ENCODE data around the gene CCDC40.
"Not testable (repeated sequence)": the region's sequence is repeated elsewhere in the genome, so short reads cannot be mapped to it uniquely, and the experiment has no call there.

CCDC40 gene

DNA sequence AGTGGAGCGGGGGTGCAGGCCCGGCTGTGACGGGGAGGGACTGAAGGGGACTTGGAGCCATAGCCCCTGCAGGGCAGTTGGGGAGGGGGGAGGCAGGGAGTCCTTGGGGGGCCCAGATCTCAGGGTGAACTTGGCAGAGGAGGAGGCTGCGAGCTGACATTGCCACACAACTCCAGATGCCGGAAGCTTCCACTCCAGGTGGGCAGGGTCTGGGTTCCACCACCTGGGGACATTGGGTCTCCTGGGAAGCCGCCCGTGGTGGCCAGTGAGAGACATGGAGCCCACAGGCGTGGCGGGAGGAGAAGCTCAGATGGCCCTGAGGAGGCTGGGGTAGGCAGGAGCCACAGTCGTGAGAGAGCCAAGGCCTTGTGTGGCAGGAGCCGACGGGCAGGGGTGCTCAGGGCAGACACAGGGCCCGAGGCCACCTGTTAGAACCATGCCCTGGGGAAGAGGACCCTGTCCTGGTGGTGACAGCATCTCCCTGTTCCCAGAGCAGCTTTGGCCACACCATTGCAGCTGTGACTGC lies 46.8 kb downstream of the CCDC40 start:
- no peak for DNase-seq (ENCODE audit: low read depth in 2 of 2)

DNA sequence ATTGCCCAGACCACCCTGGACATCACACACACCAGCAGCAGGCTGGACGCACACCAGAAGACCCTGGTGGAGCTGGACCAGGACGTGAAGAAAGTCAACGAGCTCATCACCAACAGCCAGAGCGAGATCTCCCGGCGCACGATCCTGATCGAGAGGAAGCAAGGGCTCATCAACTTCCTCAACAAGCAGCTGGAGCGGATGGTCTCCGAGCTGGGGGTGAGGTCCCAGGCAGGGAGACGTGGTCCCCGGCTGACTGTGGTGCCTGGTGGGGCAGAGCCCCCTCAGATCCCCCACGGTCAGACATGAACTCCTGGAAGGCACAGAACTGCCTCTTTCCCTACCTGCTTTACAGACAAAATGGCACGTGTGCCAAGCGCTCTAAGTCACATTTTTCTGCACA lies 48.3 kb downstream of the CCDC40 start:
- DNase-seq (ENCODE audit: low read depth in 2 of 2): no peak

DNA sequence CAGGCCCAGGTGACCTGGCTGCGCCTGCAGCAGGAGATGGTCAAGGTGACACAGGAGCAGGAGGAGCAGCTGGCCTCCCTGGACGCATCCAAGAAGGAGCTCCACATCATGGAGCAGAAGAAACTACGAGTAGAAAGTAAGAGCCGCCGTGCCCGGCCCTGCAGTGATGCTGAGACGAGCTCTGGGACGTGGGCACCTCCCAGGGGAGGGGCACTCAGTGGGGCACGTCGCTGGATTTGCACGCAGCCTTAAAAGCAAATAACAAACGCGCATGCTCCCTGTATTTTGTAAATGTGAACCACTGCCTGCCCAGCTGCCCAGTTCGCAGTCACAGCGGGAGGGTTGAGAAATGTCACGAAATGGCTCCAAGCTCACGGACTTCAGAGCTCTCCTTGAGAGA lies 49.6 kb downstream of the CCDC40 start:
- no peak for DNase-seq (ENCODE audit: low read depth in 2 of 2)

DNA sequence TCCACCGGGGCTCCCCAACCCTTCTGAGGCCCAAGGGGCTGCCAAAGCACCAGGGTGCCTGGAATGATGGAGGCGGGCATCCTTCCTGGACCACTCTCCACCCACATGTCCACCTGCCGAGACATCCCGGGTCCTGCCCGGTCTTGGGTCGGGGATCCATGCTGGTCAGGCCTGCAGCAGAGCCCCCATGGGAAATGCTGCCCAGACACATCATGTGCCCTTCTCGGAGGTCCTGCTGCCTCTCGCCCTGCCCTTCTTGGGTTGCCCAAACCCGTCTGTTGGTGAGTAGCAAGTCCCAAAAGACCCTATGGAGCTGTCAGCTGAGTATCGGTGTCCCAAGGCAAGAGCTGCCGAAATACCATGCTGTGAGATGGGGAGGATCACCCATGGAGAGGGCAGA lies 50.2 kb downstream of the CCDC40 start:
- no peak for DNase-seq (ENCODE audit: low read depth in 2 of 2)

DNA sequence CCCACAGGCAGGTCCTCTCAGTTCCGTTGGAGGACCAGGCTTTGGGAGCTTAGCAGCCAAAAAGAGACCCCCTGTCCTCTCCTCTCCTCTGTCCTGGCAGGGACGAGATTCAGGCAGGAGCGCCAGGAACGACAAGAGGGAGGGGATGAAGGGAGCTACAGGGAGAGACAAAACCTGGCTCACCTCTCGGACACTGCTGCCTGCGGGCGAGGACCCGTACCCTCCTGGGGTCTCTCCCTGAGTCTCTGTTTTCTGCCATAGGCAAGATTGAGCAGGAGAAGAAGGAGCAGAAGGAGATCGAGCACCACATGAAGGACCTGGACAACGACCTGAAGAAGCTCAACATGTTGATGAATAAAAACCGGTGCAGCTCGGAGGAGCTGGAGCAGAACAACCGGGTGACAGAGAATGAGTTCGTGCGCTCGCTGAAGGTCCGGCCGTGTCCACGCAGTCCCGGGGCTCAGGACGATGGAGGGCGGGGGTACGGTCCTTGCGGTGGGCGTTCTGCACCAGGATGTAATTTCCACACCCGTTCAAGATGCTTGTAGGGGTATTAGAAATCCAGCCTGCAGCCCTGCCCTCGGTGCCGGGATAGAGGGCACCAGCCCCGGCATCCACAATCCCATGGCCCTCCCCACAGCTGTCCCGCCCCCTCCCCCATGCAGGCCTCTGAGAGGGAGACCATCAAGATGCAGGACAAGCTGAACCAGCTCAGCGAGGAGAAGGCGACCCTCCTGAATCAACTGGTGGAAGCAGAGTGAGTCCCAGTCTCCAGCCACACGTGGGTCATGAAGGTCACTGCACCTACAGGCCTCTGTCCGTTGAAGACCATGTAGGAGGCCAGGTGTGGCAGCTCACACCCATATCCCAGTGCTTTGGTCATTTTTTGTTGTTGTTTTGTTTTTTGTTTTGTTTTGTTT lies 51.2 kb downstream of the CCDC40 start:
- no peak for DNase-seq (ENCODE audit: low read depth in 2 of 2)

DNA sequence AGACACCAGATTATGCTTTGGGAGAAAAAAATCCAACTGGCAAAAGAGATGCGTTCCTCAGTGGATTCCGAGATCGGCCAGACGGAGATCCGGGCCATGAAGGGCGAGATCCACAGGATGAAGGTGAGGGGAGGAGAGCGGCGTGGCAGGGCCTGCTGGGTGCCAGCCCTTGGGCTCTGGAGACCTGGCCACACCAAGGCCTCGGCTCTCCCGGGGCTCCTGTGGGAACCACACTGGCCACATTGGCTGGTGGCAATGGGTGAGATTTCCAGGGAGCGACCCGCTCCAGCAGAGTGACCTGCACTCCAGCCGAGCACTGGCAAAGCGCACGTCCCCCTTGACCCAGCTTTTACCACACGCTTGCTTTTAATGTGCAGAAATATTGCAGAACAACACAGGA lies 53.3 kb downstream of the CCDC40 start:
- no peak for DNase-seq (ENCODE audit: low read depth in 2 of 2)

DNA sequence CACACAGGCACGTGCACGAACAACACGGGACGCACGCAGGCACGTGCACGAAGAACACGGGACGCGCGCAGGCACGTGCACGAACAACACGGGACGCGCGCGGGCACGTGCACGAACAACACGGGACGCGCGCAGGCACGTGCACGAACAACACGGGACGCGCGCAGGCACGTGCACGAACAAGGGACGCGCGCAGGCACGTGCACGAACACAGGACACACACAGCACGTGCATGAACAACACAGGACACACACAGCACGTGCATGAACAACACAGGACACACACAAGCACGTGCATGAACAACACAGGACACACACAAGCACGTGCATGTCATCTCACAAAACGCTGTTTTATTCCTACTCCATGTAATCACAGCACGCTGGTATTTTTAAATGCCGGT lies 53.7 kb downstream of the CCDC40 start:
- not testable (repeated sequence) for DNase-seq (ENCODE audit: low read depth in 2 of 2)

DNA sequence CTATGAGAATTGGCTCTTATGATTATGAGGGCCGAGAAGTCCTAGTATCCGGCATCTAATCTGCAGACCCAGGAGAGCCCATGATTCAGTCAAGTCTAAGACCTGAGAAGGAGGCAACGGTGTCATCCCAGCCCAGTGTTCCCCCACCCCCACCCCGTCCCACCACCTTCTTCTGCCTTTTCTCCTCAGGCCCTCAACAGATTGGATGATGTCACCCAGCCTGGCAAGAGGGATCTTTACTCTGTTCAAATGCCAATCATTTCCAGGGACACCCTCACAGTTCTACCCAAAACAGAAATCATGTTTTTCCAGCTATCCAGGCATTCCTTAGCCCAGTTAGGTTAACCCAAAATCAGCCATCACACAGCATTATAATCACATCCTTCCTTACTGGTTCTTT lies 54.9 kb downstream of the CCDC40 start:
- no peak for DNase-seq (ENCODE audit: low read depth in 2 of 2)

DNA sequence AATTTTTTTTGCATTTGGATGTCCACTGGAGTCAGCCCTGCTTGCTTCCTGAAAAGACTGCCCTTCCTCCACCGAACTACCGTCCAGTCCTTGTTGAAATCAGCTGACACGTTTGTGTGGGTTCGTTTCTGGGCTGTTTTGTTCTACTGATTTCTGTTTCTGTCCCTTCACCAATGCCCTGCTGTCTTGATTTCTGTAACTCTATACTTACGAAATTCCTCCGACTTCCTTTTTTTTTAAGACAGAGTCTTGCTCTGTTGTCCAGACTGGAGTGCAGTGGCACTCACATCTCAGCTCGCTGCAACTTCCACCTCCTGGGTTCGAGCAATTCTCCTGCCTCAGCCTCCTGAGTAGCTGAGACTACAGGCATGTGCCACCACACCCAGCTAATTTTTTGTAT lies 56.5 kb downstream of the CCDC40 start:
- no peak for DNase-seq (ENCODE audit: low read depth in 2 of 2)

DNA sequence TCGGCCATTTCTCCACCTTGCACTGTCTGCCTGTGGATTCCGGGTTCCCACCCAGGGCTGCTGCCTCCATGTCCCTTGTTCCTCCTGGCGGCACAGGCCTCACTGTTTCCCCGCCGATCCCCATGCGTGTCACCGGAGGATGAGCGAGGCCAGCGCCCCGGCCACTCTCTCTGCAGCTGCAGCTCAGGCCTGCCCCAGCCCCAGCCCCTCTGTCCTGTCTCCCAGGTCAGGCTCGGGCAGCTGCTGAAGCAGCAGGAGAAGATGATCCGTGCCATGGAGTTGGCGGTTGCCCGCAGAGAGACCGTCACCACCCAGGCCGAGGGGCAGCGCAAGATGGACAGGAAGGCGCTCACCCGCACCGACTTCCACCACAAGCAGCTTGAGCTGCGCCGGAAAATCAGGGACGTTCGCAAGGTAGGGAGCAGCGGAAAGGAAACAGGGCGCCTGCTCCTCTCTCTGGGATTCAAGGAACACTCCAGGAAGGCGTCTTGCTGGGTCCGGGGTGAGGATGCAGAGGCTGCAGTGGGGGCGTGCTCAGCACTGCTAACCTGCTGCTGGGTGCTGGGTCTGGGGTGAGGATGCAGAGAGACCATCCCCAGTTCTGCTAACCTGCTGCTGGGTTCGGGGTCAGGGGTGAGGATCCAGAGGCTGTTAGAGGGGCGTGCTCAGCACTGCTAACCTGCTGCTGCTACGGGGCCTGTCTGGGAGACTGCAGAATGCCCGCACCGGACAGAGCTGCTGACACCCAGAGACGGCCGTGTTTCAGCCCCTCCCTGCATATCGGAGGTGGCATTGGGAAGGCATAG lies 58.8 kb downstream of the CCDC40 start:
- no peak for DNase-seq (ENCODE audit: low read depth in 2 of 2)

DNA sequence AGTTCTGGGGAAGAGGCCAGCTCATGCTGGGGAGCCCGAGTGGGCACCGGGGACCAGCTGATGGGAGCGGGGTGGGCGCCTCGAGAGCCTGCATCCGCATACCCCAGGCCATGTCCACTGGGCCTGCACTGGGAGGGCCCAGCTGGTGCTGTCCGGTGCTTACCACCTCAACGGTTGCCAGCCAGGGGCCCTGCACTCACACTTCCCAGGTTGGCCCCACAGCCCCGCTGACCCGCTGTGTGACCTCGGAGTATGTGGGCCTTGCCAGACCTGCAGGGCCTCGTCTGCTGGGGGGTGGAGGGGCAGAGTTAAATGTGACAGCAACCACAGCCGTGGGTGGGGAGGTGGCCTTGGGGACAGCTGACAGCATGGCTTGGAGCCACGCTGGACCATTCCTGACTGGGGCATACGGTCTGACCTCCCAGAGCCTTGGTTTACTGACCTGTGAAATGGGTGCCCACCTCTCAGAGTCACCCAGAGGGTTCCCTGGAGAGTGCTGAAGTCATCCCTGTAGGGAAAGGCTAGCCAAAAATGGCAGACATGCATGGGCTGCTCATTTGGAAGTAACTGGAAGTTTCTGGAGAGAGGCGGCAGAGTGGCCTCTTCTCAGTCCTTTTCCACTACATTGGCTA lies 59.5 kb downstream of the CCDC40 start:
- no peak for DNase-seq (ENCODE audit: low read depth in 2 of 2)

DNA sequence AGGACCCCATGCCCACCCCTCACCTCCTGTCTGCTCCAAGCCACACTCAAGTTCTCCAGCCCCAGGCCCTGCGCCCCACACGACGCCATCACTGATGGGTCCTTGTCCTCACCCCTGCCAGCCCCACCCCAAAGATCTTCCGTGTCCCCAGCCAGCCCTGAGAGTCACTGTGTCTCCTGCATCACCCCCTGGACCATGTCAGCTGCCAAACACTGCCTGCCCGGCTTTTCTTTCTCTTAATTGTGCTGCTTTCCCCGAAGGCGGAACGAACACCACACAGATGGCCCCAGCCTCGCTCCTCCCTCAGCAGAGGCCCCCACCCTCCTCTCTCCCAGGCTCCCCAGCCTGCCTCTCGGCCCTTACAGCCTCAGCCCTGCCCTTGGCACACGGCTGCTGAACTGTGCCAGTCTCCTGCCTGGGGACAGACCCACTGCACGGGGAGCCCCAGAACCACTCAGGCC lies 60.1 kb downstream of the CCDC40 start:
- no peak for DNase-seq (ENCODE audit: low read depth in 2 of 2)

DNA sequence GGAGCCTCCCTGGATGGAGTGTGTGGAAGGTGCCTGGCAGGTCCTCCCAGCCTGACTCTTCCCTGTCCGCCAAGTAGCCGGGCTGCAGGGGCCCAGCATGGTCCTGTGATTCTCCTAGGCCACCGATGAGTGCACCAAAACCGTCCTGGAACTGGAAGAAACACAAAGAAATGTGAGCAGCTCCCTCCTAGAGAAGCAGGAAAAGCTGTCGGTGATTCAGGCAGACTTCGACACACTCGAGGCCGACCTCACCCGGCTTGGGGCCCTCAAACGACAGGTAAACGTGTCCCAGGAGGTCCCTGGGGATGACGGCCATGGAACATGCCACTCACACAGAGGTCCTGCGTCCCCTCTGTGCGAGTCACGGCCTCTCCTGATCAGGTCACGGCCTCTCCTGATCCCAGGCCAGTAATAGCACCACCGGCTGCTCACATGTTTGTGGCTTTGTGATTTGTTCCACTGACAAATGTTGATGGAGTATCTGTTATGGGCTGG lies 60.7 kb downstream of the CCDC40 start:
- DNase-seq (ENCODE audit: low read depth in 2 of 2): no peak

DNA sequence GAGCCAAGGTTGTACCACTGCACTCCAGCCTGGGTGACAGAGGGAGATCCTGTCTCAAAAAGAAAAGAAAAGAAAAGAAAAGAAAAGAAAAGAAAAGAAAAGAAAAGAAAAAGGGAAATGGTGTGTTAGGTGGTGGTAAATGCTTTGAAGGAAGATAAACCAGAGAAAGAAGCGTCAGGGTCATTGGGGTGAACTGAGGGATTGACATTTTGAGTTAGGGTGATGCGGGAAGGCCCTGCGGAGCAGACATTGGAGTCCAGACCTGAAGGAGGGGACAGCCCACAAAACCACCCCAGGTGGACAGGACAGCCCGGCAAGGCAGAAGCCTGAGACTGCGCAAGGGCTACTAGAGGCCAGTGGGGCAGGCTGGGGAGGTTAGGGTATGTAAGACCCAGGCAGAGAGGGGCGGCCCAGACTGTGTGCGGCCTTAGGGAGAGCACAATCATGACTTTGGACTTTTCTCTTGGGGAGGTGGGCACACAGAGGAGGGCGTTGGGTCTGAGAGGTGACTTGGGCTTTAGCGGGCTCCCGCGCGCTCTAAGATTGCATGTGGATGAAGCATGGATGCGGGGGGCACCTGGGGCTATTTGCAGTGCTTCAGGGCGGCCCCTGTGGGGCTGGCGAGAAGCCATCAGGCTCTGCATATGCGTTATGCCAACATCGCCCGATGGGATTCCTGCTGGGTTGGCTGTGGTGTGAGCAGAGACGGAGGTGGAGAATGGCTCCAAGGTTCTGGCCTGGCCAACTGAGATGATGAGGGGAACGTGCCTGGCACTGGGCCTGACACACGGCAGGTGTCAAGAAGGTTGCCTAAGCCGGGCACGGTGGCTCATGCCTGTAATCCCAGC lies 61.6 kb downstream of the CCDC40 start:
- DNase-seq (ENCODE audit: low read depth in 2 of 2): no peak

DNA sequence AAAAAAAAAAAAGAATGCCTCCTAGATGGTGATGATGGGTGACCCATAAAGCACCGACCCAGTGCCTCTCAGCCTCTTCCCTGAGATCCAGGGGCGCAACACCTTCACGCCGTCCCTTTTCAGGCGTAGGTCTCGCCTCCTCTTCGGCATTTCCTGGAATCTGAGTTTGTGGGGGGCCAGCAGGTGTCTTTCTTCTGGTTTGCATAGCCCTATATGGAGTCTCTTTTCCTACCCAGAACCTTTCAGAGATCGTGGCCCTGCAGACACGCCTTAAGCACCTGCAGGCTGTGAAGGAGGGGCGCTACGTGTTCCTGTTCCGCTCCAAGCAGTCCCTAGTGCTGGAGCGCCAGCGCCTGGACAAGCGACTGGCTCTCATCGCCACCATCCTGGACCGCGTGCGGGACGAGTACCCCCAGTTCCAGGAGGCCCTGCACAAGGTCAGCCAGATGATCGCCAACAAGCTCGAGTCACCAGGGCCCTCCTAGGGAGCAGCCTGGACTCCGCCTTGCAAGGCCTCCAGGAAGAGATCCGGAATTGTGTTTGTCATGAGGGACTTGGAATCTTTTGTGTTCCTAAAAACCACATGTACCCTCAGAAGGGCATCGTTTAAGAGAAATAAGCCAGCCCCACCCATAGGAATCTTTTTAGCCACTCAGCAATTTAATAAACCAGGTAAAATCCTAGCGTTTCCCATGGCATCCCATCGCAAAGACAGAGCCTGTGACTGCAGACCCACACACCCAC lies 63.0 kb downstream of the CCDC40 start:
- no peak for DNase-seq (ENCODE audit: low read depth in 2 of 2)

DNA sequence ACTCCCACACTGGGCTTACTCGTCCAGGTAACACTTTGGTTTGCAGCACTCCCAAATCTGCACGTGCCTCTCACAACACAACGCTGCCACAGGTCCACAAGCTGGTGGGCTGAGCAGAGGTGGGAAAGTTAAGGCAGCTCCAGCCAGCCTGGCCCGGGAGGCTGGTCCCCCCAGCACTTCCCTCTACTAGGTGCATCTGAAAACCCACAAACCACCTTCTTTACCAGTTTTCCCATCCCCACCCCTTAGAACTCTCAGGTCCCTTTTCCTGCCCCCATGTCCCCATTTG lies 63.5 kb downstream of the CCDC40 start:
- no peak for DNase-seq (ENCODE audit: low read depth in 2 of 2)

DNA sequence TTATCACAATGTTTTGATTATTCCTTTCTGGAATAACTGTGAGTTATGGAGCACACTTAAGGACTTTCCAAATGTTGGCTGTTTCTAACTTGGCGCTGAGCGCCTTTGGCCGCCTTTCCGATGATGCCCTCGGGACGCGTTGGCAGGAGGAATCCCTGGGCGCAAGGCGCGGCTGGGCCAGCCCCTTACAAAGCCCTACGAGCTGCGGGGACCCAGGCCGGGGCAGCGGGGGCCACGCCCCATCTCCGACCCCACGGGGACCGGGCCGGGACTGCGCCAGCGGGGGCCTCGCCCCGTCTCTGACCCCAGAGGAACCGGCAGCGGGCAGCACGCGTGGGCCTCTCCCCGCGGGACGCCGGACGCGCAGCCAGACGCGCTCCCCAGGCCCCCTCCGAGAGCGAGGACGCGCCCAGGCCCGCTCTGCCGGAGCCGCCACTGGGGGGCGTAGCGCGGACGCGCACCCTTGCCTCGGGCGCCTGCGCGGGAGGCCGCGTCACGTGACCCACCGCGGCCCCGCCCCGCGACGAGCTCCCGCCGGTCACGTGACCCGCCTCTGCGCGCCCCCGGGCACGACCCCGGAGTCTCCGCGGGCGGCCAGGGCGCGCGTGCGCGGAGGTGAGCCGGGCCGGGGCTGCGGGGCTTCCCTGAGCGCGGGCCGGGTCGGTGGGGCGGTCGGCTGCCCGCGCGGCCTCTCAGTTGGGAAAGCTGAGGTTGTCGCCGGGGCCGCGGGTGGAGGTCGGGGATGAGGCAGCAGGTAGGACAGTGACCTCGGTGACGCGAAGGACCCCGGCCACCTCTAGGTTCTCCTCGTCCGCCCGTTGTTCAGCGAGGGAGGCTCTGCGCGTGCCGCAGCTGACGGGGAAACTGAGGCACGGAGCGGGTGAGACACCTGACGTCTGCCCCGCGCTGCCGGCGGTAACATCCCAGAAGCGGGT lies 64.8 kb downstream of the CCDC40 start, which contains the start of gene GAA:
Gene GAA, plus strand, starts transcription at position 571 of the 935 bp plus-strand sequence. CDS start 3,006 bp downstream, outside the sequence.
- peak; percentile 78 to 84 for DNase-seq (ENCODE audit: low read depth in 2 of 2)

DNA sequence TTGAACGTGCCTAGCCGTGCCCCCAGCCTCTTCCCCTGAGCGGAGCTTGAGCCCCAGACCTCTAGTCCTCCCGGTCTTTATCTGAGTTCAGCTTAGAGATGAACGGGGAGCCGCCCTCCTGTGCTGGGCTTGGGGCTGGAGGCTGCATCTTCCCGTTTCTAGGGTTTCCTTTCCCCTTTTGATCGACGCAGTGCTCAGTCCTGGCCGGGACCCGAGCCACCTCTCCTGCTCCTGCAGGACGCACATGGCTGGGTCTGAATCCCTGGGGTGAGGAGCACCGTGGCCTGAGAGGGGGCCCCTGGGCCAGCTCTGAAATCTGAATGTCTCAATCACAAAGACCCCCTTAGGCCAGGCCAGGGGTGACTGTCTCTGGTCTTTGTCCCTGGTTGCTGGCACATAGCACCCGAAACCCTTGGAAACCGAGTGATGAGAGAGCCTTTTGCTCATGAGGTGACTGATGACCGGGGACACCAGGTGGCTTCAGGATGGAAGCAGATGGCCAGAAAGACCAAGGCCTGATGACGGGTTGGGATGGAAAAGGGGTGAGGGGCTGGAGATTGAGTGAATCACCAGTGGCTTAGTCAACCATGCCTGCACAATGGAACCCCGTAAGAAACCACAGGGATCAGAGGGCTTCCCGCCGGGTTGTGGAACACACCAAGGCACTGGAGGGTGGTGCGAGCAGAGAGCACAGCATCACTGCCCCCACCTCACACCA lies 65.7 kb downstream of the CCDC40 start:
- DNase-seq (ENCODE audit: low read depth in 2 of 2): no peak

Measured in stimulated activated CD8-positive, alpha-beta memory T cell treated with anti-CD3 and anti-CD28 coated beads, Interleukin-2, amount 100 ng/mL, for 48 hours (primary cell).